Testis (tissue), 2 donors: ENCODE data around the gene MPDZ.

Source experiments
- CTCF ChIP-seq, 3 experiments: fragments of 450-650 bp in 2 of 3; fragments of 200-600 bp in 1 of 3; sonication (generic) in 1 of 3; IDR thresholded peaks; one replicate each; pipeline ENCODE4 v1.5.1; 2016 to 2019; ENCODE audit warnings: antibody characterized with exemption in 3 of 3, mild to moderate bottlenecking in 2 of 3, moderate library complexity in 1 of 3
- POLR2A ChIP-seq: fragments of 450-650 bp; IDR thresholded peaks from one replicate; pipeline ENCODE4 v1.6.1; 2017; ENCODE audit warnings: antibody characterized with exemption, mild to moderate bottlenecking, moderate library complexity

GRCh38 chr9:13088720-13089427 lies 190.6 kb downstream of the MPDZ start:
- TF ChIP-seq CTCF (IDR thresholded peaks at IDR 0.05) (peak; percentile 32 to 77 (median 59)), POLR2A (no peak)
